H1 (cell line): ENCODE data around the gene GPATCH2L. TPM values are rescaled to one million over a fixed set of nuclear protein-coding genes. Genes with fewer than 3 reads are reported as not detected.

Experiments
- CTCF ChIA-PET: fragments of 300-600 bp; sonication (Branson Sonifier 250); formaldehyde crosslinking; loops from one replicate; lab custom pipeline; 2021; ENCODE audit not compliant: partially characterized antibody; lab: Charles Lee
- POLR2A ChIA-PET: fragments of 300-600 bp; sonication (Branson Sonifier 250); formaldehyde crosslinking; loops from one replicate; lab custom pipeline; 2021; ENCODE audit warnings: inconsistent platforms; ENCODE audit not compliant: partially characterized antibody; lab: Charles Lee
- DNase-seq, 2 experiments: peaks; one replicate each; pipeline versions ENCODE4 v3.0.0 to v3.0.0-alpha.2; 2010 to 2022; ENCODE audit warnings: low spot score in 2 of 2, low read depth in 1 of 2, mixed read lengths in 1 of 2
- FAIRE-seq: peaks from 2 replicates; lab custom pipeline; 2011; peaks lifted over from hg19 to GRCh38; lab: Jason Lieb, UNC
- H2AFZ ChIP-seq: 2 replicates; pipeline ENCODE4 v1.8.1; 2012; ENCODE audit warnings: low read length, inconsistent platforms
- H2AK5ac ChIP-seq: 2 replicates; pipeline ENCODE4 v1.6.1; 2013; ENCODE audit warnings: low read depth, low read length
- H2BK120ac ChIP-seq: replicated peaks from 2 replicates; pipeline ENCODE3; 2013; ENCODE audit warnings: low read depth, low read length, inconsistent platforms
- H2BK12ac ChIP-seq: 2 replicates; pipeline ENCODE4 v1.6.1; 2013; ENCODE audit warnings: low read depth, low read length
- H2BK15ac ChIP-seq: 2 replicates; pipeline ENCODE4 v1.6.1; 2013; ENCODE audit warnings: low read length
- H2BK20ac ChIP-seq: 2 replicates; pipeline ENCODE4 v1.6.1; 2013; ENCODE audit warnings: low read length
- H2BK5ac ChIP-seq: 2 replicates; pipeline ENCODE4 v1.6.1; 2013; ENCODE audit warnings: low read depth, low read length
- H3K14ac ChIP-seq: 2 replicates; pipeline ENCODE4 v1.6.1; 2013; ENCODE audit warnings: inconsistent platforms; ENCODE audit not compliant: insufficient read length
- H3K18ac ChIP-seq: 2 replicates; pipeline ENCODE4 v1.6.1; 2013; ENCODE audit warnings: low read length; ENCODE audit errors: extremely low read depth
- H3K23ac ChIP-seq: 2 replicates; pipeline ENCODE4 v1.6.1; 2013; ENCODE audit warnings: inconsistent platforms; ENCODE audit not compliant: insufficient read length
- H3K23me2 ChIP-seq: 2 replicates; pipeline ENCODE4 v1.6.1; 2013; ENCODE audit warnings: low read depth, low read length
- H3K27ac ChIP-seq: 2 replicates; pipeline ENCODE4 v1.6.1; 2011; ENCODE audit warnings: low read depth, low read length, inconsistent platforms
- H3K27me3 ChIP-seq, 4 experiments: replicated peaks in 1 of 4; 1 replicate in 1 of 4; 2 replicates in 3 of 4; pipeline versions ENCODE4 v1.6.1 to v1.8.1; 2011 to 2013; ENCODE audit warnings: low read length in 3 of 4, mild to moderate bottlenecking in 3 of 4, inconsistent platforms in 2 of 4, mixed read lengths in 2 of 4, moderate library complexity in 1 of 4; ENCODE audit not compliant: control insufficient read depth in 3 of 4, insufficient read depth in 3 of 4; ENCODE audit errors: extremely low read depth in 1 of 4
- H3K36me3 ChIP-seq, 4 experiments: 2 replicates each; pipeline versions ENCODE4 v1.6.1 to v1.8.1; 2011 to 2013; ENCODE audit warnings: mild to moderate bottlenecking in 4 of 4, low read length in 3 of 4, moderate library complexity in 2 of 4, control low read depth in 1 of 4, inconsistent platforms in 1 of 4; ENCODE audit not compliant: insufficient read depth in 4 of 4, control insufficient read depth in 2 of 4
- H3K4ac ChIP-seq: replicated peaks from 2 replicates; pipeline ENCODE3; 2013; ENCODE audit warnings: low read length, low read depth, mixed read lengths, inconsistent platforms; ENCODE audit not compliant: insufficient read length
- H3K4me1 ChIP-seq, 4 experiments: replicated peaks in 1 of 4; 1 replicate in 1 of 4; 2 replicates in 3 of 4; pipeline versions ENCODE4 v1.6.1 to v1.8.1; 2011 to 2013; ENCODE audit warnings: low read length in 3 of 4, inconsistent platforms in 2 of 4, mixed read lengths in 1 of 4; ENCODE audit not compliant: insufficient read depth in 4 of 4, control insufficient read depth in 3 of 4
- H3K4me2 ChIP-seq, 2 experiments: 2 replicates each; pipeline versions ENCODE4 v1.6.1 to v1.8.1; 2011 to 2013; ENCODE audit warnings: low read depth in 2 of 2, low read length in 2 of 2, control low read depth in 1 of 2, inconsistent platforms in 1 of 2, mild to moderate bottlenecking in 1 of 2; ENCODE audit not compliant: insufficient read depth in 1 of 2
- H3K4me3 ChIP-seq, 4 experiments: fragments of 200-600, 300-600 bp in 1 of 4; sonication (generic), shearing (Covaris generic), sonication (Bioruptor Twin) in 1 of 4; 2 replicates each; pipeline versions ENCODE4 v1.5.1 to v1.8.1; 2011 to 2016; ENCODE audit warnings: low read length in 4 of 4, low read depth in 3 of 4, control low read depth in 2 of 4, inconsistent platforms in 2 of 4, mild to moderate bottlenecking in 2 of 4, mixed read lengths in 1 of 4, moderate library complexity in 1 of 4; ENCODE audit not compliant: insufficient read depth in 2 of 4; ENCODE audit errors: extremely low read depth in 1 of 4
- H3K56ac ChIP-seq: replicated peaks from 2 replicates; pipeline ENCODE3; 2013; ENCODE audit warnings: low read depth, mild to moderate bottlenecking, mixed read lengths, low read length, inconsistent platforms; ENCODE audit not compliant: insufficient read length
- H3K79me1 ChIP-seq: 2 replicates; pipeline ENCODE4 v1.6.1; 2013; ENCODE audit warnings: low read depth, low read length, control low read depth
- H3K79me2 ChIP-seq, 2 experiments: 2 replicates each; pipeline versions ENCODE4 v1.6.1 to v1.8.1; 2012 to 2013; ENCODE audit warnings: low read length in 2 of 2, mild to moderate bottlenecking in 2 of 2, inconsistent platforms in 1 of 2; ENCODE audit not compliant: insufficient read depth in 2 of 2, control insufficient read depth in 1 of 2
- H3K9ac ChIP-seq, 4 experiments: replicated peaks in 1 of 4; 1 replicate in 1 of 4; 2 replicates in 3 of 4; pipeline versions ENCODE4 v1.6.1 to v1.8.1; 2011 to 2013; ENCODE audit warnings: low read depth in 3 of 4, low read length in 3 of 4, control low read depth in 2 of 4, mild to moderate bottlenecking in 2 of 4, moderate library complexity in 2 of 4, inconsistent platforms in 1 of 4; ENCODE audit errors: extremely low read depth in 1 of 4
- H3K9me3 ChIP-seq, 2 experiments: 2 replicates each; pipeline versions ENCODE4 v1.6.1 to v1.8.1; 2012 to 2013; ENCODE audit warnings: mild to moderate bottlenecking in 2 of 2, moderate library complexity in 2 of 2, control low read depth in 1 of 2, inconsistent platforms in 1 of 2, low read depth in 1 of 2, low read length in 1 of 2, mixed read lengths in 1 of 2; ENCODE audit not compliant: insufficient read depth in 2 of 2
- H4K20me1 ChIP-seq, 2 experiments: replicated peaks in 1 of 2; 2 replicates each; pipeline versions ENCODE3 to v1.8.1; 2011 to 2013; ENCODE audit warnings: inconsistent platforms in 2 of 2, low read length in 2 of 2, mild to moderate bottlenecking in 1 of 2; ENCODE audit not compliant: insufficient read depth in 2 of 2, control insufficient read depth in 1 of 2
- H4K5ac ChIP-seq: 2 replicates; pipeline ENCODE4 v1.6.1; 2013; ENCODE audit warnings: low read length, low read depth, mixed read lengths, inconsistent platforms; ENCODE audit not compliant: insufficient read length
- H4K8ac ChIP-seq: 2 replicates; pipeline ENCODE4 v1.8.0; 2013; ENCODE audit warnings: mild to moderate bottlenecking, moderate library complexity, low read length, inconsistent platforms; ENCODE audit not compliant: insufficient read depth; ENCODE audit errors: extremely low read depth
- H4K91ac ChIP-seq: replicated peaks from 2 replicates; pipeline ENCODE3; 2013; ENCODE audit warnings: low read length, mixed read lengths, inconsistent platforms; ENCODE audit not compliant: insufficient read length
- CBX5 ChIP-seq: fragments of 300-800, 300-1000 bp; sonication (generic); IDR thresholded peaks from 2 replicates; pipeline ENCODE4 v1.7.1; 2016; ENCODE audit warnings: antibody characterized with exemption, low read length, low read depth
- JUND ChIP-seq: IDR thresholded peaks from 2 replicates; pipeline ENCODE4 v1.6.1; 2011; ENCODE audit warnings: mild to moderate bottlenecking, improper control_type of control experiment, low read length
- RAD21 ChIP-seq, 2 experiments: IDR thresholded peaks in 1 of 2; conservative IDR thresholded peaks in 1 of 2; 2 replicates each; pipeline ENCODE4 v1.6.1; 2011; ENCODE audit warnings: low read depth in 2 of 2, low read length in 2 of 2, improper control_type of control experiment in 1 of 2, inconsistent platforms in 1 of 2, mild to moderate bottlenecking in 1 of 2, moderate library complexity in 1 of 2
- RFX5 ChIP-seq: IDR thresholded peaks from 2 replicates; pipeline ENCODE4 v1.6.1; 2011; ENCODE audit warnings: low read depth, low read length, improper control_type of control experiment, borderline replicate concordance
- RNF2 ChIP-seq: fragments of 200-900, 300-1000 bp; sonication (generic); IDR thresholded peaks from 2 replicates; pipeline ENCODE4 v1.7.1; 2016; ENCODE audit warnings: borderline replicate concordance, low read depth, mild to moderate bottlenecking, antibody characterized with exemption, low read length; ENCODE audit not compliant: poor library complexity, severe bottlenecking; ENCODE audit errors: missing control alignments
- WGBS, 2 experiments: shearing (Covaris generic) in 1 of 2; methylation state at CpG; one replicate each; pipeline versions ENCODE4 v1.1.6 to v1.1.7; 2013 to 2015; ENCODE audit warnings: low lambda C conversion rate in 2 of 2, mixed read lengths in 2 of 2, inconsistent platforms in 1 of 2, low coverage in 1 of 2, missing lambda C conversion rate in 1 of 2; ENCODE audit not compliant: insufficient replicate concordance in 2 of 2, insufficient coverage in 1 of 2, insufficient read length in 1 of 2; ENCODE audit errors: extremely low coverage in 1 of 2, missing lambda C conversion rate in 1 of 2; 5-methylcytosine and 5-hydroxymethylcytosine counted together
- polyA plus RNA-seq, 7 experiments: library from polyadenylated mRNA; depleted of rRNA in 3 of 7; stranded (reverse) in 5 of 7; unstranded in 2 of 7; fragments of >200 nt in 5 of 7; fragments of 200-250 nt in 2 of 7; gene quantifications; 1 replicate in 5 of 7; 2 replicates in 1 of 7; 4 replicates in 1 of 7; pipeline versions ENCODE4 v1.2.1 to v1.2.3, GENCODE V29; 2011 to 2013; ENCODE audit warnings: missing spikeins in 2 of 7, mixed read lengths in 2 of 7
- total RNA-seq: library from RNA; stranded (reverse); fragmentation: NEBNext Ultra II Directional; extraction: Animal tissue kit (Norgen Biotek cat#: 25700); gene quantifications from 2 replicates; pipeline ENCODE4 v1.2.1, GENCODE V29; 2021

GPATCH2L gene
- total and polyA plus RNA-seq, 2 of the 8 experiments (the other 6 are each of a cell fraction or from before 2014, with no cell fraction given): 26.0 to 54.9 TPM

- Histone ChIP-seq H2BK5ac (no peak overlapping the region), H3K23me2 (no peaks in the 10 kb centered on the region), H3K9ac (no peak overlapping the region), H3K79me1 (no peaks in the 10 kb centered on the region), H4K91ac (no peak overlapping the region), H3K4me2 (no peak overlapping the region), H3K56ac (no peak overlapping the region)
- DNase-seq: no peak
- POLR2A ChIA-PET: interaction anchor here (1.1 kb wide), 1 partner anchor 16 kb away, joined by 3 read pairs; no protein-coding TSS in a partner anchor
- no peak for TF ChIP-seq JUND
- no peak for TF ChIP-seq RNF2
- no peak for TF ChIP-seq RFX5
- no peak for TF ChIP-seq RAD21 (IDR thresholded peaks at IDR 0.05 in 1 of 2, conservative IDR thresholded peaks at IDR 0.05 in 1 of 2; ENCODE audit: low read depth in 2 of 2, low read length in 2 of 2)
- no peak for TF ChIP-seq CBX5
- TF ChIP-seq, all 59 proteins: peak for 0
- no peak overlapping the region for H3K14ac ChIP-seq
- no peak overlapping the region for H3K18ac ChIP-seq
- H4K8ac ChIP-seq: no peak overlapping the region
- no peak overlapping the region for H2AFZ ChIP-seq
- no peak overlapping the region for H2BK120ac ChIP-seq
- peaks cover 3 to 4% of the 10 kb centered on the region in 2 experiments for H4K20me1 ChIP-seq
- peaks cover 6 to 43% (median 24%) of the 10 kb centered on the region in 4 experiments for H3K36me3 ChIP-seq
- H3K4ac ChIP-seq: no peak overlapping the region
- H3K4me3 ChIP-seq: no peak overlapping the region
- no peak for FAIRE-seq
- H3K79me2 ChIP-seq: no peaks in the 10 kb centered on the region
- H2BK12ac ChIP-seq: no peak overlapping the region
- H2BK20ac ChIP-seq: no peak overlapping the region
- H3K23ac ChIP-seq: no peak overlapping the region
- no peaks in the 10 kb centered on the region for H3K27me3 ChIP-seq
- no peak overlapping the region for H3K27ac ChIP-seq
- no peak overlapping the region for H2AK5ac ChIP-seq
- 0 out of 4 replicates have a peak, but pooled peaks cover 0 to 2% of the 10 kb centered on the region in 2 experiments for H3K9me3 ChIP-seq
- 93% methylated on average over 5 of the region's 5 CpGs; no CpG with 5 or more reads in 1 of the 2 experiments for WGBS, 2 experiments
- no peak overlapping the region for H2BK15ac ChIP-seq
- CTCF ChIA-PET: interaction anchor here (1.3 to 2.7 kb wide), 3 partner anchors 10 to 152 kb away, joined by 3 to 8 read pairs (median 7); no protein-coding TSS in a partner anchor
- H3K4me1 ChIP-seq: no peaks in the 10 kb centered on the region
- no peak overlapping the region for H4K5ac ChIP-seq
Observed at GRCh38 chr14:76201162-76201561, 49.4 kb downstream of the GPATCH2L start.
